Measurements from ENCODE around the gene EXOC3. TPM values are rescaled to one million over a fixed set of nuclear protein-coding genes. Genes with fewer than 3 reads are reported as not detected.

Gene EXOC3
- total RNA-seq, 2 donors from 2014 or later, result 71.3 to 86.3 TPM

Other genes starting within 250 kb of the EXOC3 start
- 1 to 10 TPM; 1.9 to 2.4 TPM for gene CCDC127, start 225.0 kb upstream of the EXOC3 start, total RNA-seq
- 100 to 1,000 TPM; 170 to 171 TPM for gene SDHA, start 224.9 kb upstream of the EXOC3 start, total RNA-seq
- gene PDCD6, start 171.5 kb upstream of the EXOC3 start, total RNA-seq, result 10 to 100 TPM; 50.3 to 52.2 TPM
- gene AHRR, start 121.5 kb upstream of the EXOC3 start, total RNA-seq, result 1 to 10 TPM in 1 of 2 donors, under 1 TPM in 1; 0.80 to 4.4 TPM
- gene SLC9A3, start 81.3 kb downstream of the EXOC3 start, total RNA-seq, result 1 to 10 TPM; 1.1 to 1.6 TPM
- 10 to 100 TPM in 1 of 2 donors, 1 to 10 TPM in 1; 8.5 to 11.4 TPM for gene CEP72, start 169.2 kb downstream of the EXOC3 start, total RNA-seq

Measured in T-helper 17 cell (primary cell).